NCI-H2196 treated with DMSO at 0.1 percent for 48 hours (cell line): ENCODE results near the gene CHSY3.
"Not testable (repeated sequence)": the region's sequence is repeated elsewhere in the genome, so short reads cannot be mapped to it uniquely, and the experiment has no call there.

Experiments used
- DNase-seq: peaks from one replicate; lab custom pipeline; 2025; ENCODE audit not compliant: unreplicated experiment; lab: John Stamatoyannopoulos, UW

CHSY3 gene

GRCh38 chr5:130151239-130151638 is 247.0 kb downstream of the CHSY3 start:
- DNase-seq = no peak

GRCh38 chr5:130155345-130156011 is 251.2 kb downstream of the CHSY3 start:
- no peak for DNase-seq

DNA sequence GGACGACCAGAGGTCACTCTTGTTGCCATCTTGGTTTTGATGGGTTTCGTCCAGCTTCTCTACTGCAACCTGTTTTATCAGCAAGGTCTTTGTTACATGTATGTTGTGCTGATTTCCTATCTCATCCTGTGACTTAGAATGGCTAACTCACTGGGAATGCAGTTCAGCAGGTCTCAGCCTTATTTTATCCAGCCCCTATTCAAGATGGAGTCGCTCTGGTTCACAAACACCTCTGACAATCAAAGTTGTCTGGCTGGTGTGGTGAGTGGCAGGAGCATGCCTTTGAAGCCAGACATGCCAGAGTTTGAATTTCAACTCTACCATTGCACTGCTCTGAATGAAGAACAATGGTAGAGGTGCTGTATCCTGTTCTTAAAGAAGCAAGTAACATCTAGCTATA is 253.8 kb downstream of the CHSY3 start:
- no peak for DNase-seq

GRCh38 chr5:130159968-130160367 is 255.7 kb downstream of the CHSY3 start:
- no peak for DNase-seq

- no peak for DNase-seq
Measured at GRCh38 chr5:130164966-130165365, 260.7 kb downstream of the CHSY3 start.

DNA sequence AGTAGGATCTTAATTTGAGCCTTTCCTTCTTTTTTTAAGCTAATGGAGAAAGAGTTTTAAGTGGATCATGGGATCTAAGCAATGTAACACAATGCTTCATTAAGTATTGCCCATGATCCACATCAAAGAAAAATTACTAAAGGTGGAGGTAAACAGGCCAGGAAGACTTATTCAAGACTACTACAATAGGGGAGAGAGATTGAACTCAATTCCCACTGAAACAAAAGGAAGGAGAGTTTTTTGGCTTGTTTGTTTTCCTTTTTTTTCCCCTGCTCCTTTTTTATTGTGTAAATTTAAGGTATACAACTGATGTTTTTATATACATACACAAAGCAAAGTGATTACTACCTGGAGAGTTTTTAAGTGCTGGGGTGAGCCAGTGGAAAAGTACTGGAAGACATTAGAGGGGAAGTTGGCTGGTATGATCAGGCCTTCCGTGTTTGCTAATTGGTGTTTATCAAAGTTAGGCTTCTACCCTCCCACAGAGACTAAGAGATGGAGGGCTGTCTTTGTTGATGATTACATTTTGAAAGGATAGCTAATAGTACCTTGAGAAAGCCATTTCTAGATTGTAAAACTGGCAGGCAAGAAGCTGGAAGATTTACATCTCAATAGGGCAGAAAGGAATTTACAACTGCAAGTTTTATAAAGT is 262.7 kb downstream of the CHSY3 start:
- DNase-seq = no peak

- no peak for DNase-seq
Measured at GRCh38 chr5:130168211-130168610, 263.9 kb downstream of the CHSY3 start.

DNA sequence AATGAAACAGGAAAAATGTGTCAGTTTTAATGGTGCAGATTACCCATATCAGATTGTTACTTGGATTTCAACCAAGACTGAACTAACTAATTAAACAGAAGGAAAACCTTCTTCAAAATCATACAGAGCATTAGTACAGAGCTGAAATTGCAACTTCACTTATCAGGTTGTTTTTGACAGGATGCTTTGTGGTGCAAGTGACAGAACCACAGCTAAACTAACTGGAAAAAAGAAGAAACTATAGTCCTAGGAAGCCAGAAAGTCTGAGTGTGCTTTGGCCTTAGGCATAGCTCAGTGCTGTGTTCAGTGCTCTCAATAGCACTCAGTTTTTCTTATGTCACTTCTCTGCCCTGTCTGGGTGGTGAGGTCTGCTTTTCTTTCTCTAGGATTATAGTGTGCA is 267.4 kb downstream of the CHSY3 start:
- DNase-seq = no peak

DNA sequence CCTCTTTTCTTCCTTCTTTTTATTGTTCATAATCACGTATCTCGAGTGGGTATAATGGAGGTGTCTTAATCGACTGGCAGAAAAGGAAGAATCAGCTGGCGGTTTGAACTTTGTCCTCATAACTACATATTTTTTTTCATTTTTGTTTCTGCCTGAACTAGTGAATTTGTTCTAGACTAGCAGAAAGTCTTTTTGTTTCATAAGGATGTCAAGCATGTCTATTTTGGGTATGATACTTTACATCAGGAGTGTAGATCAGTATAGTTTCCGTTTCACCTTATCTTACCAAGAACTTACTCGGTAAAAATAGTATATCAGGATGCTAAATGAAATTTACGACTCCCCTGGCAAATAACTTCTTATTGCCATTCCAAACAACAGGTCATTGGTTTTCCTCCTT is 278.9 kb downstream of the CHSY3 start:
- no peak for DNase-seq

DNA sequence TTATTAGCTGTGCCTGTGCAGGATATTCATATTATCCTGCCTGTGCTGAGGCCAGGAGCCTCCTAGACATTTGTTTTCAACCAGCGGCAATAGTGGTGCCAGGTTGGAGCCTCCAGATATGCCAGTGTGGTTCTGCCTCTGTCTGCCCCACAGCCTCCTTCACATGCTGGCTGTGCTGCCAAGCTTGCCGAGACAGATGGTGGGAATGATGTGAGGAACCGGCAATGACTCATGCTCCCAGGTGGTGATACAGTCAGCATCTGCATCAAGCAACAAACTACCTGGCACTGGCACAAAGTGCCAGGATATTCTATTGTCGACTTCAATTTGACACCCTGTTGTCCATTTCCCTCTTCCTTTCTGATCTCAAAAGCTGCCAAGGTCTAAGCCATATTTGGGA is 285.7 kb downstream of the CHSY3 start:
- no peak for DNase-seq

- no peak for DNase-seq
Measured at GRCh38 chr5:130198927-130199326, 294.7 kb downstream of the CHSY3 start.

GRCh38 chr5:130206686-130207085 is 302.4 kb downstream of the CHSY3 start:
- no peak for DNase-seq

DNA sequence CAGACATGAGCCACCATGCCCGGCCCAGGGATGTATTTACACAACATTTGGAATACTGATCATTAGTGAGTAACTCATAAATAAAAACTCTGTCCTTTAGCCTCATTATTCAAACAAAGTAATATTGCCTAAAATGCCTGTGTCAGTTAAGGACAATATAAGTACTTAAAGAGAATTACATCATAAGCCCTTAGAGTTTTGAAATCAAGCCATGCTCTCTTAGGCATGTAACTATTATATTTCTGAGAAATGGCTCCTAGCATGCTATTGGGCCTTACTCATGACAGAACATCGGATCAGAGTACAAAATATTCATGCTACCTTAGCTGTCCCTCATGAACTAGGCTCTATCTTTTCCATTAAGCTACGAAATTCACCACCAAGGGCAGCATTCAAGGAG is 309.3 kb downstream of the CHSY3 start:
- DNase-seq = no peak

DNA sequence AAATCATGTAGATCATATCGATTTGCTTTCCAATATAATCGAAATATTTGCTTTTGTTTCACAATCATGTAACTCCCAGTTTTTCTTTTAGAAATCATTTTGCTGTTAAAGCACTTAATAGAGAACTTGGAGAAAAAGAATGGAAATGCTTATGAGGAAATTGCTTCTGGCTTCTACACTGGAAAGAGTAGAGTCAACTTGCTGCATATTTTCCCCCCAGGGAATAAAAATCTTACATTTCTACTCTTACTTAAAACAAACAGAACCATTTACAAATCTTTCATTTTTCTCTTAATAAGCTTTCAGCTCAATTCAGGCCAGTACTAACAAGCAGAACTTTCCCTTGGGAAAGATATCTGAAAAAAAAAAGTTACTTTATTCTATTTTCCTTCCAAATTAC is 312.0 kb downstream of the CHSY3 start:
- no peak for DNase-seq

- DNase-seq = no peak
Measured at GRCh38 chr5:130222573-130222972, 318.3 kb downstream of the CHSY3 start.

GRCh38 chr5:130226556-130226955 is 322.3 kb downstream of the CHSY3 start:
- not testable (repeated sequence) for DNase-seq

DNA sequence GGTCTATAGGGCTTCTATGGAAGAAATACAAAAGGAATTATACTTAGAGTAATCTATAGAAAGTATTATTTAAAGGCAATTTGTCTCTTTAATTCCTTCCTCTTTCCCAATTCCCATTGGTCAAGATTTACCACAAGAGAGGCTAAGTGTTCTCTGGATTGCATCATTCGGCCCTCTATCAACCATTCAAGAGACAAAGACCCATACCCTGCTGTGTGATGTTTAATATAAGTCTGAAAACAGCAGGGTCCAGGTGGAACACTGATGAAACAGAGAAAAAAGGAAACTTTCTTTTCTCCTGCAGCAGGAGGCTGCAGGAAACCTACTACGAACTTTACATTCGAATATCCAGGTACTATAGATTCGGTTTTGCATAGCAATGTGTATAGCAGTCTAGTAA is 323.4 kb downstream of the CHSY3 start:
- no peak for DNase-seq

GRCh38 chr5:130231786-130232185 is 327.5 kb downstream of the CHSY3 start:
- DNase-seq = no peak

DNA sequence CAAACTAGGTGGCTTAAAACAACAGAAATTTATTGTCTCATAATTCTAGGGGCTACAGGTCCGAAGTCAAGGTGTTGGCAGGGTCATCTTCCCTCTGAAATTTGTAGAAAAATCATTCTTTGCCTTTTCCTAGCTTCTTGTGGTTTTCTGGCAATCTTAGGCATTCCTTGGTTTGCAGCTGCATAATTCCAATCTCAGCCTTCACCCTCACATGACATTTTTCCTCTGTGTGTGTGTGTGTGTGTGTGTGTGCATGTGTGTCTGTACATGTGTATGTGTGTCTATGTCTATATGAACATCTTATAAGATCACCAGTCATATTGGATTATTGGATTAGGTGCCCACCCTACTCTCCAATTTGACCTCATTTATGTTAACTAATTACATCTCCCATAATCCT is 330.6 kb downstream of the CHSY3 start:
- no peak for DNase-seq
